NCI-H526 treated with DMSO at 0.1 percent for 48 hours (cell line): Measurements from ENCODE around the gene SHB.
A peak's percentile ranks its signal among the peaks of the same experiment; 100 is the strongest.
"Not testable (repeated sequence)": the region's sequence is repeated elsewhere in the genome, so short reads cannot be mapped to it uniquely, and the experiment has no call there.

Experiments used
- DNase-seq: peaks from one replicate; lab custom pipeline; 2025; lab: John Stamatoyannopoulos, UW

Gene SHB

DNA sequence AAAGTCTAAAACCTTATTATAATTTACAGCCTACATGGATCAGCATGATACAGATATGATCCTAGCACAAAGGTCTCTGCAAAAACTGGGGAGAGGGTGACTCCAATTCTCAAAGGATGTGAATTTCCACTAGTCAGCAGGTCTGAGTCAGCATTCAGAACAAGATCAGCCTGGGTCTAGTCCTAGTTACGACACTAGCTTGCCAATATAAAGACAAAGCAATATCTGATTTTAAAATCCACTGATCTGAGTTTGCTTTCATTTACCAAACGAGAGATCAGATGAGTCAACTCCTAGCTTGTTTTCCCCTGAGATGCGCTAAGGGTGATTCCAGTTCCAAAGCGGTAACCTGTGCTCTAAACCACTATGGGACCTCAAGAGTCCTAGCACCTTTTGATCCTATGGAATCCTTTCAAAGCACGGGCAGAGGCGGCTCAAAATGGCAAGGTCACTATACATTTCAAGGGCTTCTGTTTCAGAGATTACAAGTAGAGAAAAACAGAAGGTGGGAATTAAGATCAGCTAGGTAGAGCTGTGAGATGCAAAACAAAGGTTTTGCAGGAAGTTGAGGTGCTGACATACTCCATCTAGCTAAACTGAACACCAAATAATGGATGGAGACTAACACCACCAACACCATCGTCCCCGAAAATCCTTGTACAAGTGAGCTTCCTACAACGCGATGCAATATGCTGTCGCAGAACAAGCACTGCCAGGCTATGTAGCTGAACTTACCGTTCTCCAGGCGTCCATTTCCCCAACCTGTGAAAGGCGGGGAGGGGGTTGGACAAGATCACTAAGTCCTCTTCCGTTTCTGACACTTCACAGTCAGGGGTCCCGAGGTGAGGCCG lies 166.0 kb downstream of the SHB start:
- DNase-seq = peak; percentile 16

DNA sequence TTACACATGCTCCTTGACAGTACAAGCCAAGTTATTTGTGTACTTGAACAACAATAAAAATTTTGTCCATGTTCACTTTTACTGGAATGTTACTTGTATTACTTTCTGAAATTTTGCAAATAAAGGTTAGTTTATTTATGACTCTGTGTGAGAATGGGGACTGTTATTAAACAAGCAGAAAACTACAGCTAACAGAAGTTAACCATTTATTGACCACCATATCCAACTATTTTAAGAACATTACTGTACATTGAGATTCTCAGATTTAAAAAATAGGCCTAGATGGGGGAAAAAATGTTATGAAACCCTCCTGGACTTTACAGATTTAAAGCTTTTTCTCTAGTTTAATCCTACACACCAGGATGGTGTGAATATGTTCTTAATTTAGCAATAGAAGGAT lies 166.9 kb downstream of the SHB start:
- no peak for DNase-seq

GRCh38 chr9:37899041-37899440 lies 170.0 kb downstream of the SHB start:
- no peak for DNase-seq

- no peak for DNase-seq
Measured at GRCh38 chr9:37897665-37898064, 171.4 kb downstream of the SHB start.

DNA sequence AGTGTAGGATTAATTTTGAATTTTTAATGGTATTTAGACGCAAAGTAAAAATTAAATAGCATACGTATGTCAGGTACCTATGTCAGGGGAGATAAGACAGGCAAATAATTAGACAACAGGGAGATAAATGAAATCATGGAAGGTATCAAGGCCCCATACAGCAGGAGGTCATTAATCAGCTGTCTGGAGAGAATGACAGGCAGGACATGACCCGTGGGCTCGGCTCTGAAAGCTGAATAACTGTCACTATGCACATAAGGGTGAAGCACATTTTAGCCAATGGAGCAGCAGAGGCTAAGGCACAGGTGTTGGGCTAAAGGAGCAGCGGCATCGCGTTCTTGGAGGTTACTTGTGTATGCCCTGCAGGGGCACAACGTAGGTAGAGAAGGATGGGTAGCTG lies 177.0 kb downstream of the SHB start:
- DNase-seq = no peak

- DNase-seq = not testable (repeated sequence)
Measured at GRCh38 chr9:37891042-37891441, 178.0 kb downstream of the SHB start.

DNA sequence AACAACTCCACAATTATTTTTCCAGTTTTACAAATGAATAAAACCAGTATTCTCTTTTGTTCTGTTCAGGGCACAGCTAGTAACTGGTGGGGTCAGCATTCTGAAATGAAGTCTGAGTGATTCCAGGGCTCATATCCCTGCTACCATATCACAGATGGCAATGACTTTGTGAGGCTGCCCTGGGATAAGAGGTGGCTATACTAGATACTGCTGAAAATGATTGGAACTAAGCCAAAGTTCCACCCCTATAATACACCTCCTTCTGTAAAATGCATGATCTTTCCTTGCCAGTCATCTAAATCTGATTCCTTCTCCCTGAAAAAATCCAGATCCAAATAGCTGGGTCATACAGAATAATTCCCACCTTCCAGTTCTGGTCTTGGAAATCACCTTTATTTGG lies 179.5 kb downstream of the SHB start:
- DNase-seq = no peak

- not testable (repeated sequence) for DNase-seq
Measured at GRCh38 chr9:37887977-37888583, 180.9 kb downstream of the SHB start.

DNA sequence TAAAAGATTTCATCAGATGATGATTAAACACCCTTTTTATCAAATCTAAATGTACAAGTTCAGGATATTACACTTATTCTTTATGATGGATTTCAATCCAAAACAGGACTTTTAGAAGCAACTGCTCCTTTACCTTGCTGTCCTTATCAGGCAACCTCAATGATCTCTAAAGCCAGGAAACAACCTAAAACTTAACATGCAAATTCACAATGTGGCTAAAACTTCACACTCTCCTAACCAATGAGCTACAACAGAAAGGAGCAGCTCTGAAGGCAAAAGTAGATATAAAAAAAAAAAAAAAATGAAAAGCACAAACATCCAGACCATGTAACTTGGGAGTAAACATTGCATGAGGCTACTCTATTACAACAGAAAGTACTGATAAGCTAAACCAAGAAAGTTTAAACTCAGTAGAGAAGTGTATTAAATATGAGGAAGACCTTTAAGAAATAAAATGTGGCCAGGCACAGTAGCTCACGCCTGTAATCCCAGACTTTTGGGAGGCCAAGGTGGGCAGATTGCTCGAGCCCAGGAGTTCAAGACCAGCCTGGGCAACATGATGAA lies 188.0 kb downstream of the SHB start:
- no peak for DNase-seq

DNA sequence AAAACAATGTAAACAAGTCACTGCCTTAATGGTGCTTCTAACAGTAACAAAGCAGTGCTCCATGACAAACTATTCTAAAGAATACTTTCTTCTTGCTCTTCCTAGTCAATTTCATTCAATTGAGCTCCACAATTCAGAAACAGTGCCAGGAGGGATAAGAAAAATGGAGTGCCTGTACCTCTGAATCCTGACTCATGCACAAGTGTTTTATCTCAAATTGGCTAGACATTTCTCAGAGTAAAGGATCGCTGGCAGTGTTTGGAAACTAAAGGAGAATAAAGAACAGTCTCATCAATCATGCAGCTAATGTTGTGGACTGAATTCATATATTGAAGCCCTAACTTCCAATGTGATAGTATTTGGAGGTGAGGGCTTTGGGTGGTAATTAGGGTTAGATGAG lies 192.7 kb downstream of the SHB start:
- DNase-seq = no peak

GRCh38 chr9:37873955-37874354 lies 195.1 kb downstream of the SHB start:
- DNase-seq = no peak

DNA sequence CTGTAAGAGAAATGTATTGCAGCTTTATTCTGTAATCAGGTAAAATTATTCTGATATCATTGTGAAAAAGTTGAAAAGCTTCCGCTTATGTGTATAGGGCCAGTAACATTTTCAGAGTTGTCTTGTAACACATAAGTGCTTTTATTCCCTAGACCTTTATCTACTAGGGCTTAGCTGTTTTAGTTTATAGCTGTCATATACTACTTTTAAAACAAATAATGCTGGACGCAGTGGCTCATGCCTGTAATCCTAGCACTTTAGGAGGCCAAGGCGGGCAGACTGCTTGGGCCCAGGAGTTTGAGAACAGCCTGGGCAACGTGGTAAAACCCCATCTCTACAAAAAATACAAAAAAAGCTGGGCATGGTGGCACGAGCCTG lies 198.2 kb downstream of the SHB start:
- DNase-seq = no peak

DNA sequence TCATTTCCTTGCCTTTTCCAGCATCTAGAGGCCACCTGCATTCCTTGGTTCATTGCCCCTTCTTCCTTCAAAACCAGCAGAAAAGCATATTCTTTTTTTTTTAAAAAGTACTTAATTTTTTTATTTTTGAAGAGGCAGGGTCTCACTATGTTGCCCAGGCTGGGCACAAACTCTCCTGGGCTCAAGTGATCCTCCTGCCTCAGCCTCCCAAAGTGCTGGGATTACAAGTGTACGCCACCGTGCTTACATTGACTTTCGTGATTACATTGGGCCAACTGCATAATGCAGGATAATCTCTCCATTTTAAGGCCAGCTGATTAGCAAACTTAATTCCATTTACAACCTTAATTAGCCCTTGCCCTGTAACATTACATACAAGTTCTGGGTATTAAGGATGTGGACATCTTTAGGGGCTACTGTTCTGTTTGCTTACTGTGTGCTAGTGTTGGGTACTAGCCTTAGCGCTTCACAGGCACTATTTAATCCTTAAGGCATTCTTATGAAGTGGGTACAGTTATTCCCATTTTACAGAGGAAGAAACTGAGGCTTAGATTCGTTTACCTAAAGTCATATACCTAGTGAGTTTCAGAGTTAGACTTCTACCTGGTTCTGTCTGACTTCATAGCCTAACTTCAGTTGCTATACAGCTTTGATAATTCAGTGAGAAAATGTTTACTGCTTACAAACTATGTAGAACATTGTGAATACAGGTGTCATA lies 198.8 kb downstream of the SHB start:
- no peak for DNase-seq
